Activated CD4-positive, alpha-beta T cell treated with anti-CD3 and anti-CD28 coated beads for 1 hour (primary cell): ENCODE results near the gene HS6ST1.

ENCODE experiments used
- DNase-seq: peaks from one replicate; pipeline ENCODE4 v3.0.0-alpha.2; 2020

The HS6ST1 gene

DNA sequence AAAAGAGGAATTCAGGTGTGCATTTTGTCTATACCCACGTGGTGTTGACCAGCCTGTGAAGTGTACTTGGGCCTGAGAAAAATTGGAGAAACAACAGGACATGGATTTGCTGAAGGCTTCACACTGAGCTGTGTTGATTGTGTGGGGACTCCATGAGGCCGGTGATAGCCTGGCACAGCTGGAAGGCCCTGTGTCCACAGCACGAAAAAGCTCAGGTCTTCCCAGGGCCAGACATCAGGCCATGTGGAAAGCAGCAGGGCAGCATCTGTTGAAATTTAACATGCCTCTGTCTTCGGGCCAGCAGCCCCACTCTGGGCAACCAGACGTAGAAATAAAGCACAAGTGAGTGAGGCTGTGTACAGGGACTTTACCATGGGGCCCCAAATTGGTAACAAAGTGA, 84.1 kb downstream of the HS6ST1 start:
- DNase-seq, result no peak

DNA sequence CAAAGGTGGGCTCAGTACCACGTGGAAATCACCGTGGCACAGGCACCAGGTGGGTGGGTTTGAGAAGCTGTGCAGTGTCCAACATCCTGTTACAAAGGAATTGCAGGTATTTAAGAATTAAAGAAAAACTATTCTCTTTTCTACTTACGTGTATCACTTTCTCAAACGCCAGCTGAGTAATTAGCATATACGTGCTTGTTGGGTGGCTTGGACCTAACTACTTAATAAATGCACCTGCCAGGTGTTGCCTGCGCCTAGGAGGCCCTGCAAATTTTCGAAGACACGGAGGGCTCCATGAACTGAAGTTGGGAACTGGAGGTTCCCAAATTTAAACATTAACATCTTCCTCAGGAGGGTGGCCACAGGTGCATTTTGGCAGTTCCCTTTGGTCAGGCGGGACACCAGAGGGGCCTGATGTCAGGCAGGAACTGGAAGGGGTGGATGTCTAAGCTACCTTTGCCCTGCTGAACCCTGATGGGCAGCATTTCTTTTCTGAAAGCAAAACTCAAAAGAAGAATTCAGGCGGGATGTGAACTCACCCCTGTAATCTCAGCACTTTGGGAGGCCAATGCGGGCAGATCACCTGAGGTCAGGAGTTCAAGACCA, 84.8 kb downstream of the HS6ST1 start:
- DNase-seq, result no peak

DNA sequence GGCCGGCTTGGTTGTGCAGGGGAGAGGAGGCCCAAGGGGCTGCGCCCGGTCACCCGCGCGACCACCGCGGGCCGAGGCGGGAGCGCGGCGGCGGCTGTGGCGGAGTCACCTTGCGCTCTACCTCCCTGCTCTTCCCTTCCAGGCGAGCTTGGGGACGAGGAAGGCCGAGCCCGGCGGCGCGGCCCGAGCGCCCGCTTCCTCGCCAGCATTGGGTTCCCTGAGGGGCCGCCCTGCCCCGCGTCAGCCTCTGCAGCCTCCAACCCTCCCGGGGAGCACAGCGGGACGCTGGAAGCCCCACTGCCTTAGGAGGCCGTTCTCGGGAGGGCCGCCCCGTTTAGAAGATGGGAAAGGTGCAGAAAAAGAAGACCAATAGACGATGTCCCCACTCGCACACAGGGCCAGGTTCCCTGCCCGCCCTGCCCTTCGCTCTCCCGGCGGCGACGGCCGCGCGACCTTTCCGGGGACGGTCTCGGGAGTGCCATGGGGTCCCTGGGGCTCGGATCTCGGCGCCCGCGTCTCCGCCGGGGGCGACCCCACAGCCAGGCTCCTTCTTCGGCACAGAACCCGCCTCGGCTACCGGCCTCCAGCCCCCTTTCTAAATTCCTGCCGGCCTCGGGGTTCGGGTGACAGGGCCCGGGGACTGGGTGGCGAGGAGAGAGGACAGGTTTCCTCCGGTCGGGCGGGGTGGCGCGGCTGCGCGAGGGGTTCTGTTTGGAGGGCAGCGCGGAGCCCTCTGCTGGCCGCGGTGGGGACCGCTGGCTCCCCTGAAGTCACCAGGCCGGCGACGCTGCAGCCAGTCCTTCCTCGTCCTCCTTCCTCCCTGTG, 85.5 kb downstream of the HS6ST1 start:
- peak; percentile 71 for DNase-seq

DNA sequence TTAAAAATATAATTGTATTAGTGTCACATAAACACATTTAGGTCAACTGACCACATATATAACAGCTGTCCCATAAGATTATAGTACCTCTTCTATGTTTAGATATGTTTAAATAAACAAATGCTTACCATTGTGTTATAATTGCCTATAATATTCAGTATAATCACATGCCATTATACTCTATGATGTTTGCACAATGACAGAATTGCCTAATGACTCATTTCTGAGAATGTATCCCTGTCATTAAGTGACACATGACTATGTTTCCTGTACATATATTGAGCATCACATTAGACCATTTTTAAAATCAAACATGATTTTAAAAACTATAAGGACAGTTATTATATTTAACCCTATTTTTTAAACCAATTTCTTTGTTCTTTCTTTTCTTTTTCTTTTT, 89.8 kb downstream of the HS6ST1 start:
- no peak for DNase-seq

DNA sequence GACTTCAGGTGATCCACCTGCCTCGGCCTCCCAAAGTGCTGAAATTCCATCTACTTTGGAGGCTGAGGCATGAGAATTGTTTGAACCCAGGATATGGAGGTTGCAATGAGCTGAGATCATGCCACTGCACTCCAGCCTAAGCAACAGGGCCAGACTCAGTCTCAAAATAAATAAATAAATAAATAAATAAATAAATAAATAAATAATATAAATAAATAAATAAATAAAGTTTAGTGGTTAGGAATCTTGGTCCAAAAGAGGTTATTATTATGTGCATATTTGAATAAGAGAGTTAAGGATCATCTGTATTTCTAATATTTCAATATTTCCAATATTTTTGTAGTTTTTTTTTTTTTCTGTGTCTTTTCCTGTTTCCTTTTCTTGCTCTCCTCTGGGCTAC, 90.8 kb downstream of the HS6ST1 start:
- no peak for DNase-seq

DNA sequence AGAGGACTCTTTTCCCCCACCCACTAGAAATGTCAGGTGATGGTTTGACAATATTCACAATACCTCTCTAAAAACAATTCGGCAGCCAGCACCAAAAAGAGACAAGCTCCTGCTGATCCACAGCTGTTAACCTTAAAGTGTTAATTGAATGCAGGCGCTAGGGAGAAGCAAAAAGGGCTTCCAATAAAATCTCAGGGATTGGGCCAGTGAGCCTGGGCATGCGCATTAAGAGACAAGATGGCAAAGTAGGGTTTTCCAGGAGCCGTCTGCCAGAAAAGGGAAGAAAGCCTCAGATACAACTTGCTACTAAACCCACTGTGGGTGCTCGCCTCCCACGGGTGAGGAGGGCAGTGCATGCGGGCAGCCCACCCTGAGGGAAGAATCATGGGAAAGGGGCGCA, 98.8 kb downstream of the HS6ST1 start:
- no peak for DNase-seq

DNA sequence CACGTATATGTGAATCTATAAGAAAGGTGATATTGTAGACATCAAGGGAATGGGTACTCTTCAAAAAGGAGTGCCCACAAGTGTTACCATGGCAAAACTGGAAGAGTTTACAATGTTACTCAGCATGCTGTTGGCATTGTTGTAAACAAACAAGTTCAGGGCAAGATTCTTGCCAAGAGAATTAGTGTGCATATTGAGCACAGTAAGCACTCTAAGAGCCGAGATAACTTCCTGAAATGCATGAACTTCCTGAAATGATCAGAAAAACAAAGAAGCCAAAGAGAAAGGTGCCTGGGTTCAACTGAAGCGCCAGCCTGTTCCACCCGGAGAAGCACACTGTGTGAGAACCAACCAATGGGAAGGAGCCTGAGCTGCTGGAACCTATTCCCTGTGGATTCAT, 101.0 kb downstream of the HS6ST1 start:
- no peak for DNase-seq

DNA sequence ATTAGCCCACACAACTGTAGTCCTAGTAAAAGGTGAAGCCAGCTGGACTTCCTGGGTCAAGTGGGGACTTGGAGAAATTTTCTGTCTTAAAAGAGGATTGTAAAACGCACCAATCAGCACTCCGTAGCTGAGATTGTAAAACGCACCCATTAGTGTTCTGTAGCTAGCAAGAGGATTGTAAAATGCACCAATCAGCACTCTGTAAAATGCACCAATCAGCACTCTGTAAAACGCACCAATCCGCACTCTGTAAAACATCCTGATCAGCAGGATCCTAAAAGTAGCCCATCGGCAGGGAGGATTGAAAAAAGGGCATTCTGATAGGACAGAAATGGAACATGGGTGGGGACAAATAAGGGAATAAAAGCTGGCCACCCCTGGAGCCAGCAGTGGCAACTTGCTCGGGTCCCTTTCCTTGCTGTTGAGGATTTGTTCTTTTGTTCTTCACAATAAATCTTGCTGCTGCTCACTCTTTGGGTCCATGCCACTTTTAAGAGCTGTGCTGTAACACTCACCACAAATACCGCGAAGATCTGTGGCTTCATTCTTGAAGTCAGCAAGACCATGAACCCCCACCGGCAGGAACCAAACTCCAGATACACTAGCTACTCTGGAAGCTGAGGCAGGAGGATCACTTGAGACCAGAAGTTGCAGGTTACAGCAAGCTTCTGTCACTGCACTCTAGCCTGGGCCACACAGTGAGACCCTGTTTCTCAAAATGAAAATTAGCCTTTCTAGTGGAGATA, 102.6 kb downstream of the HS6ST1 start:
- no peak for DNase-seq
